Prostate gland (tissue), 2 donors: ENCODE measurements around the gene ZNF24. TPM values are rescaled to one million over a fixed set of nuclear protein-coding genes. Genes with fewer than 3 reads are reported as not detected.

Experiments used
- DNase-seq: peaks from one replicate; pipeline ENCODE4 v3.0.0-alpha.2; 2019; ENCODE audit warnings: low spot score
- H3K27ac ChIP-seq, 2 donors: fragments of 200-600 bp; sonication (generic); 2 replicates each; pipeline ENCODE4 v1.5.1; 2017 to 2019
- H3K27me3 ChIP-seq: fragments of 200-600 bp; sonication (generic); replicated peaks from 2 replicates; pipeline ENCODE4 v1.5.1; 2019; ENCODE audit not compliant: insufficient read depth
- H3K36me3 ChIP-seq, 2 donors: fragments of 200-600 bp; sonication (generic); 1 replicate in 1 of 2; 2 replicates in 1 of 2; pipeline versions ENCODE4 v1.5.1 to v1.8.1; 2017 to 2019
- H3K4me1 ChIP-seq: fragments of 200-600 bp; sonication (generic); replicated peaks from 2 replicates; pipeline ENCODE4 v1.5.1; 2019
- H3K4me3 ChIP-seq, 2 donors: fragments of 200-600 bp; sonication (generic); 2 replicates each; pipeline ENCODE4 v1.5.1; 2017 to 2019
- H3K9me3 ChIP-seq: fragments of 200-600 bp; sonication (generic); 2 replicates; pipeline ENCODE4 v1.5.1; 2017
- CTCF ChIP-seq, 4 experiments: fragments of 200-600 bp in 2 of 4; fragments of 450-650 bp in 2 of 4; sonication (generic) in 2 of 4; IDR thresholded peaks; 1 replicate in 3 of 4; 2 replicates in 1 of 4; pipeline ENCODE4 v1.5.1; 2016 to 2019; ENCODE audit warnings: antibody characterized with exemption in 4 of 4, mild to moderate bottlenecking in 2 of 4, moderate library complexity in 2 of 4
- POLR2A ChIP-seq: fragments of 450-650 bp; IDR thresholded peaks from one replicate; pipeline ENCODE4 v1.6.1; 2016; ENCODE audit warnings: antibody characterized with exemption, mild to moderate bottlenecking
- POLR2AphosphoS5 ChIP-seq: sonication (generic); formaldehyde crosslinking; IDR thresholded peaks from one replicate; pipeline ENCODE4 v1.6.1; 2017; ENCODE audit warnings: antibody characterized with exemption
- WGBS: methylation state at CpG from one replicate; pipeline ENCODE4 v1.1.5; 2018; 5-methylcytosine and 5-hydroxymethylcytosine counted together
- intact Hi-C: fragments of 100-400 bp; cut with DNase I; formaldehyde crosslinking; loops from one replicate; pipeline ENCODE4 v1.14.2; 2022
- total RNA-seq, 2 donors: library from RNA; depleted of rRNA; stranded (reverse); fragments of >200 nt; gene quantifications; one replicate each; pipeline ENCODE4 v1.1.0, GENCODE V29; 2016

Gene ZNF24
- total RNA-seq, 2 donors from 2014 or later = 39.4 to 53.4 TPM

GRCh38 chr18:35337286-35337685, 6.9 kb downstream of the ZNF24 start:
- H3K36me3 ChIP-seq = peaks cover 0 to 4% of the 10 kb centered on the region in 2 donors
- no peak for DNase-seq
- no peaks in the 10 kb centered on the region for H3K9me3 ChIP-seq
- TF ChIP-seq POLR2A (no peak), CTCF (IDR thresholded peaks at IDR 0.05) (no peak), POLR2AphosphoS5 (no peak)
- H3K4me1 ChIP-seq = no peaks in the 10 kb centered on the region
- intact Hi-C loops = no loop called here
- no peaks in the 10 kb centered on the region for H3K27me3 ChIP-seq
- H3K4me3 ChIP-seq = no peak overlapping the region
- 88% methylated on average over 5 of the region's 5 CpGs for WGBS
- no peak overlapping the region for H3K27ac ChIP-seq

GRCh38 chr18:35335866-35336265, 8.4 kb downstream of the ZNF24 start:
- Histone ChIP-seq H3K4me3 (no peak overlapping the region), H3K36me3 (peaks cover 0 to 4% of the 10 kb centered on the region in 2 donors), H3K4me1 (no peaks in the 10 kb centered on the region), H3K9me3 (no peaks in the 10 kb centered on the region), H3K27me3 (no peaks in the 10 kb centered on the region), H3K27ac (no peak overlapping the region)
- no peak for DNase-seq
- WGBS = 77% methylated on average over 4 of the region's 4 CpGs
- intact Hi-C loops = no loop called here
- no peak for TF ChIP-seq CTCF (IDR thresholded peaks at IDR 0.05)
- TF ChIP-seq POLR2AphosphoS5 = no peak
- no peak for TF ChIP-seq POLR2A

- H3K27ac ChIP-seq = no peak overlapping the region
- no peaks in the 10 kb centered on the region for H3K27me3 ChIP-seq
- DNase-seq = no peak
- no peaks in the 10 kb centered on the region for H3K9me3 ChIP-seq
- WGBS = 40% methylated on average over 3 of the region's 3 CpGs
- intact Hi-C loops = no loop called here
- no peak for TF ChIP-seq CTCF (IDR thresholded peaks at IDR 0.05)
- TF ChIP-seq POLR2A = no peak
- TF ChIP-seq POLR2AphosphoS5 = no peak
- no peaks in the 10 kb centered on the region for H3K4me1 ChIP-seq
- H3K36me3 ChIP-seq = peaks cover 0 to 4% of the 10 kb centered on the region in 2 donors
- H3K4me3 ChIP-seq = no peak overlapping the region
Measured at GRCh38 chr18:35334821-35335220, 9.4 kb downstream of the ZNF24 start.

- Histone ChIP-seq H3K36me3 (peaks cover 0 to 4% of the 10 kb centered on the region in 2 donors), H3K4me1 (no peaks in the 10 kb centered on the region), H3K9me3 (no peaks in the 10 kb centered on the region), H3K27me3 (no peaks in the 10 kb centered on the region), H3K27ac (no peak overlapping the region), H3K4me3 (no peak overlapping the region)
- WGBS = 97% methylated on average over 1 of the region's 1 CpG
- DNase-seq = no peak
- intact Hi-C loops = no loop called here
- TF ChIP-seq CTCF (IDR thresholded peaks at IDR 0.05) (no peak), POLR2AphosphoS5 (no peak), POLR2A (no peak)
Measured at GRCh38 chr18:35334212-35334611, 10.0 kb downstream of the ZNF24 start.

- Histone ChIP-seq H3K27ac (no peak overlapping the region), H3K4me1 (no peaks in the 10 kb centered on the region), H3K36me3 (no peaks in the 10 kb centered on the region), H3K4me3 (no peak overlapping the region), H3K27me3 (no peaks in the 10 kb centered on the region), H3K9me3 (no peaks in the 10 kb centered on the region)
- TF ChIP-seq POLR2A (no peak), CTCF (IDR thresholded peaks at IDR 0.05) (no peak), POLR2AphosphoS5 (no peak)
- 70% methylated on average over 4 of the region's 4 CpGs for WGBS
- intact Hi-C loops = no loop called here
- no peak for DNase-seq
Measured at GRCh38 chr18:35331367-35332087, 12.7 kb downstream of the ZNF24 start.
